ENCODE measurements around the gene DACH1. TPM values are rescaled to one million over a fixed set of nuclear protein-coding genes. Genes with fewer than 3 reads are reported as not detected.

Gene DACH1
- total RNA-seq, 2 experiments from 2014 or later: not detected

- no peaks in the 10 kb centered on the region for H3K9me3 ChIP-seq (ENCODE audit: low read length)
- TF ChIP-seq CTCF (conservative IDR thresholded peaks at IDR 0.05; ENCODE audit: low read length) (no peak), EZH2phosphoT487 (IDR thresholded peaks at IDR 0.05; ENCODE audit: borderline replicate concordance, low read depth, low read length) (no peak)
- no peak overlapping the region for H2AFZ ChIP-seq (ENCODE audit: low read length)
- no peaks in the 10 kb centered on the region for H3K4me1 ChIP-seq (ENCODE audit: insufficient read depth, low read length, poor library complexity, severe bottlenecking)
- intact Hi-C loops (cut with micrococcal nuclease; ENCODE audit: unreplicated experiment): no loop called here
- BruUV-seq (replicated peaks): no TSS peak
- no peaks in the 10 kb centered on the region for H3K79me2 ChIP-seq (ENCODE audit: insufficient read depth, low read depth, low read length)
- no peaks in the 10 kb centered on the region for H3K9me2 ChIP-seq (ENCODE audit: insufficient read depth, low read length)
- H3K4me3 ChIP-seq (ENCODE audit: low read depth, low read length, poor library complexity, severe bottlenecking): no peak overlapping the region
- no peak overlapping the region for H3K27ac ChIP-seq (ENCODE audit: low read depth, low read length, poor library complexity, severe bottlenecking)
- H4K20me1 ChIP-seq (ENCODE audit: insufficient read depth, low read length): no peaks in the 10 kb centered on the region
- no peaks in the 10 kb centered on the region for H3K36me3 ChIP-seq (ENCODE audit: insufficient read depth, low read length)
- H3K4me2 ChIP-seq (ENCODE audit: low read length): no peak overlapping the region
- DNase-seq (ENCODE audit: low spot score): no peak
- CTCF ChIA-PET (ENCODE audit: unreplicated experiment): no interaction called here
- POLR2A ChIA-PET: interaction anchor here (0.7 kb wide), 1 partner anchor 177 kb away, joined by 3 read pairs; no protein-coding TSS in a partner anchor
Measured at GRCh38 chr13:71437704-71438103, 429.3 kb downstream of the DACH1 start.

GRCh38 chr13:71430681-71431080 lies 436.3 kb downstream of the DACH1 start:
- Histone ChIP-seq H3K4me1 (ENCODE audit: insufficient read depth, low read length, poor library complexity, severe bottlenecking) (no peaks in the 10 kb centered on the region), H3K4me3 (ENCODE audit: low read depth, low read length, poor library complexity, severe bottlenecking) (no peak overlapping the region), H3K79me2 (ENCODE audit: insufficient read depth, low read depth, low read length) (no peaks in the 10 kb centered on the region), H3K36me3 (ENCODE audit: insufficient read depth, low read length) (no peaks in the 10 kb centered on the region), H3K27ac (ENCODE audit: low read depth, low read length, poor library complexity, severe bottlenecking) (no peak overlapping the region), H3K9me3 (ENCODE audit: low read length) (no peaks in the 10 kb centered on the region), H3K4me2 (ENCODE audit: low read length) (no peak overlapping the region), H3K9me2 (ENCODE audit: insufficient read depth, low read length) (no peaks in the 10 kb centered on the region), H2AFZ (ENCODE audit: low read length) (no peak overlapping the region), H4K20me1 (ENCODE audit: insufficient read depth, low read length) (no peaks in the 10 kb centered on the region)
- POLR2A ChIA-PET: no interaction called here
- BruUV-seq (replicated peaks): no TSS peak
- CTCF ChIA-PET (ENCODE audit: unreplicated experiment): no interaction called here
- DNase-seq (ENCODE audit: low spot score): no peak
- TF ChIP-seq EZH2phosphoT487 (IDR thresholded peaks at IDR 0.05; ENCODE audit: borderline replicate concordance, low read depth, low read length) (no peak), CTCF (conservative IDR thresholded peaks at IDR 0.05; ENCODE audit: low read length) (no peak)
- intact Hi-C loops (cut with micrococcal nuclease; ENCODE audit: unreplicated experiment): no loop called here

- no peak overlapping the region for H2AFZ ChIP-seq (ENCODE audit: low read length)
- TF ChIP-seq EZH2phosphoT487 (IDR thresholded peaks at IDR 0.05; ENCODE audit: borderline replicate concordance, low read depth, low read length): no peak
- no peak for TF ChIP-seq CTCF (conservative IDR thresholded peaks at IDR 0.05; ENCODE audit: low read length)
- ChIA-PET CTCF (ENCODE audit: unreplicated experiment) (no interaction called here), POLR2A (no interaction called here)
- no peaks in the 10 kb centered on the region for H3K9me3 ChIP-seq (ENCODE audit: low read length)
- H3K9me2 ChIP-seq (ENCODE audit: insufficient read depth, low read length): no peaks in the 10 kb centered on the region
- BruUV-seq (replicated peaks): no TSS peak
- no peaks in the 10 kb centered on the region for H3K36me3 ChIP-seq (ENCODE audit: insufficient read depth, low read length)
- intact Hi-C loops (cut with micrococcal nuclease; ENCODE audit: unreplicated experiment): no loop called here
- no peak overlapping the region for H3K27ac ChIP-seq (ENCODE audit: low read depth, low read length, poor library complexity, severe bottlenecking)
- no peak for DNase-seq (ENCODE audit: low spot score)
- H3K4me1 ChIP-seq (ENCODE audit: insufficient read depth, low read length, poor library complexity, severe bottlenecking): no peaks in the 10 kb centered on the region
- no peak overlapping the region for H3K4me3 ChIP-seq (ENCODE audit: low read depth, low read length, poor library complexity, severe bottlenecking)
- H3K4me2 ChIP-seq (ENCODE audit: low read length): no peak overlapping the region
- no peaks in the 10 kb centered on the region for H3K79me2 ChIP-seq (ENCODE audit: insufficient read depth, low read depth, low read length)
- no peaks in the 10 kb centered on the region for H4K20me1 ChIP-seq (ENCODE audit: insufficient read depth, low read length)
Measured at GRCh38 chr13:71417205-71417604, 449.8 kb downstream of the DACH1 start.

Data from OCI-LY7 (cell line).